Esophagus squamous epithelium (tissue), 5 donors: ENCODE results near the gene CD53. TPM values are rescaled to one million over a fixed set of nuclear protein-coding genes. Genes with fewer than 3 reads are reported as not detected.

Experiments used
- DNase-seq: peaks from one replicate; lab custom pipeline; 2025; lab: John Stamatoyannopoulos, UW
- H3K27ac ChIP-seq, 4 donors: fragments of 200-600 bp; sonication (generic); one replicate each; pipeline ENCODE4 v1.5.1; 2016 to 2019; ENCODE audit warnings: mild to moderate bottlenecking in 1 of 4
- H3K27me3 ChIP-seq, 4 donors: fragments of 200-600 bp; sonication (generic); 1 replicate in 3 of 4; 2 replicates in 1 of 4; pipeline versions ENCODE4 v1.5.1 to v1.6.0; 2017 to 2021; ENCODE audit warnings: antibody characterized with exemption in 1 of 4
- H3K36me3 ChIP-seq, 3 donors: fragments of 200-600 bp; sonication (generic); one replicate each; pipeline ENCODE4 v1.5.1; 2016 to 2019
- H3K4me1 ChIP-seq, 3 donors: fragments of 200-600 bp; sonication (generic); one replicate each; pipeline ENCODE4 v1.5.1; 2017 to 2019
- H3K4me3 ChIP-seq, 4 donors: fragments of 200-600 bp; sonication (generic); 1 replicate in 3 of 4; 2 replicates in 1 of 4; pipeline ENCODE4 v1.5.1; 2016 to 2019; ENCODE audit warnings: mild to moderate bottlenecking in 2 of 4, moderate library complexity in 1 of 4
- H3K9me3 ChIP-seq, 3 donors: fragments of 200-600 bp; sonication (generic); one replicate each; pipeline ENCODE4 v1.5.1; 2016 to 2019
- POLR2A ChIP-seq, 4 donors: fragments of 450-650 bp; IDR thresholded peaks; one replicate each; pipeline ENCODE4 v1.6.1; 2017; ENCODE audit warnings: antibody characterized with exemption in 4 of 4, mild to moderate bottlenecking in 4 of 4, moderate library complexity in 3 of 4
- WGBS, 2 donors: methylation state at CpG; one replicate each; pipeline ENCODE4 v1.1.5; 2018; 5-methylcytosine and 5-hydroxymethylcytosine counted together
- intact Hi-C: fragments of 100-400 bp; cut with DNase I; formaldehyde crosslinking; loops from one replicate; pipeline ENCODE4 v1.15.0; 2022
- total RNA-seq, 4 donors: library from RNA; depleted of rRNA; stranded (reverse); fragments of >200 nt; gene quantifications; one replicate each; pipeline ENCODE4 v1.1.0, GENCODE V29; 2016
- TF ChIP-seq, protein P1 (sequence below), 6 experiments: fragments of 450-650 bp in 4 of 6; fragments of 200-600 bp in 2 of 6; sonication (generic) in 2 of 6; IDR thresholded peaks; one replicate each; pipeline ENCODE4 v1.5.1; 2016 to 2019; ENCODE audit warnings: antibody characterized with exemption in 6 of 6, mild to moderate bottlenecking in 4 of 6, moderate library complexity in 4 of 6
- donor health status: DM: yes; HTN: yes; CAD: no.

CD53 gene
- total RNA-seq, 4 donors from 2014 or later, result 6.6 to 31.1 (median 17.7) TPM

DNA sequence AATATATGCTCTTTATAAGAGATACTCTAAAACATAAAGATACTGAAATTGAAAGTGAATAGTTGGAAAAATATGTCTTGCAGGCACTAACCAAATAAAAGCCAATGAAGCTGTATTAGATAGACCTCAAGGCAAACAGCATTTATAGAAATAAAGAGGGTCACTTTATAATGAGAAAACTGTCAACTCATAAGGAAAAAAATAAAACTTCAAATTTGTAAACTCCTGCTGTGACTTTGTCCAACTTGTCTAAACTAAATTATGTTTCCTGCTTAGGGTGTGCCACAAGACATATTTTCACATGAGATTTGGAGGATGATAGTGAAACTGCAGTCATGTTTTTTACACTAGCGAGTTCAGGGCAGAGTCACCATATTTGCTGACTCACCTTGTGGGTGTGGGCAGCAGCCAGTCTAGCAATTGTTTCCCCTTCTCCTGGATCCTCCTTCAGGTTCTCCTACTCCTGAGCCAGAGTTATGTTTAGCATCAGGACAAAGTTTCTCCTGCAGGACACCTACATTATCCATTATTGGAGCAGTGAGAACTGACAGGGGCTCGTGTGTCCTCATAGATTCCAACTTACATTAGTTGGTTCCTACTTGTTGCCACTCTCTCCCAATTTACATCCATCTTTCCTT is 43.8 kb downstream of the CD53 start:
- Histone ChIP-seq H3K9me3 (peaks cover 0 to 5% (median 4%) of the 10 kb centered on the region in 3 donors), H3K36me3 (no peaks in the 10 kb centered on the region), H3K27me3 (no peaks in the 10 kb centered on the region), H3K4me1 (no peaks in the 10 kb centered on the region), H3K4me3 (peak overlapping the region in 1 of 4 donors; percentile 23), H3K27ac (no peak overlapping the region)
- DNase-seq, result no peak
- 15 to 20% methylated on average over 2 of the region's 2 CpGs for WGBS, 2 donors
- TF ChIP-seq POLR2A (IDR thresholded peaks at IDR 0.05), result no peak
- TF ChIP-seq, protein P1, sequence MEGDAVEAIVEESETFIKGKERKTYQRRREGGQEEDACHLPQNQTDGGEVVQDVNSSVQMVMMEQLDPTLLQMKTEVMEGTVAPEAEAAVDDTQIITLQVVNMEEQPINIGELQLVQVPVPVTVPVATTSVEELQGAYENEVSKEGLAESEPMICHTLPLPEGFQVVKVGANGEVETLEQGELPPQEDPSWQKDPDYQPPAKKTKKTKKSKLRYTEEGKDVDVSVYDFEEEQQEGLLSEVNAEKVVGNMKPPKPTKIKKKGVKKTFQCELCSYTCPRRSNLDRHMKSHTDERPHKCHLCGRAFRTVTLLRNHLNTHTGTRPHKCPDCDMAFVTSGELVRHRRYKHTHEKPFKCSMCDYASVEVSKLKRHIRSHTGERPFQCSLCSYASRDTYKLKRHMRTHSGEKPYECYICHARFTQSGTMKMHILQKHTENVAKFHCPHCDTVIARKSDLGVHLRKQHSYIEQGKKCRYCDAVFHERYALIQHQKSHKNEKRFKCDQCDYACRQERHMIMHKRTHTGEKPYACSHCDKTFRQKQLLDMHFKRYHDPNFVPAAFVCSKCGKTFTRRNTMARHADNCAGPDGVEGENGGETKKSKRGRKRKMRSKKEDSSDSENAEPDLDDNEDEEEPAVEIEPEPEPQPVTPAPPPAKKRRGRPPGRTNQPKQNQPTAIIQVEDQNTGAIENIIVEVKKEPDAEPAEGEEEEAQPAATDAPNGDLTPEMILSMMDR (IDR thresholded peaks at IDR 0.05), result no peak
- intact Hi-C loops, result no loop called here

DNA sequence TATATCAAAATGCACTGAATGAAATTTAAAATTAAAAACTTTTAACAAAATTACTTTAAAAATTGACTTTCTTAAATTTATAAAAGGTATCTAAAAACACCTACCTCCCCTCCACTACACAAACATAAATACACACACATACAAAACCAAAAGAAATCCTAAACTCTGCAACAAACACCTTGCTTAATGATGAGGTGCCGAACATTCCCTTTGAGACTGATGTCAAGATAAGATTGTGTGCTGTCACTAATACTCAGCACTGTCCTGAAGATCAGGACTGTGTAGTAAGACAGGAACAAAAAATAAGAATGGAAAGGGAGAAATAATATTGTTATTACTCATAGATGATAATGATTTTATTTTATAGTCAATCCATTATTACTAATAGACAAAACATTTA is 45.1 kb downstream of the CD53 start:
- Histone ChIP-seq H3K4me3 (no peak overlapping the region), H3K27me3 (no peaks in the 10 kb centered on the region), H3K27ac (no peak overlapping the region), H3K9me3 (no peaks in the 10 kb centered on the region), H3K36me3 (no peaks in the 10 kb centered on the region), H3K4me1 (no peaks in the 10 kb centered on the region)
- intact Hi-C loops, result no loop called here
- DNase-seq, result no peak
- WGBS, 2 donors, result 95% methylated on average over 1 of the region's 1 CpG
- TF ChIP-seq, protein P1 (IDR thresholded peaks at IDR 0.05), result no peak
- no peak for TF ChIP-seq POLR2A (IDR thresholded peaks at IDR 0.05)

DNA sequence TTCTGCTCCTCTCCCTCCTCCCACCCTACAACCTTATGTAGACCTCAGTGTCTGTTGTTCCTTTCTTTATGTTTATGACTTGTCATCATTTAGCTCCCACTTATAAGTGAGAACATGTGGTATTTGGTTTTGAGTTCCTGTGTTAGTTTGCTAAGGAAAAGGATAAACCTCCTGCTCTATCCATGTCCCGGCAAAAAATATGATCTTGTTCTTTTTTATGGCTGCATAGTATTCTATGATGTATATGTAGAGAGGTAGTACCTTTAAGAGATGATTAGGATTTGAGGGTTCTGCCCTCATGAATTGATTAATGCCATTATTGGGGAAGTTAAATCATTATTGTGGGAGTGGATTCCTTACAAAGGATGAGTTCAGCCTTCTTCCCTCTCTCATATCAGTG is 49.0 kb downstream of the CD53 start:
- no peaks in the 10 kb centered on the region for H3K36me3 ChIP-seq
- H3K27ac ChIP-seq, result no peak overlapping the region
- DNase-seq, result no peak
- no peak overlapping the region for H3K4me3 ChIP-seq
- WGBS, 2 donors, result 87 to 94% methylated on average over 1 of the region's 1 CpG
- TF ChIP-seq POLR2A (IDR thresholded peaks at IDR 0.05), result no peak
- TF ChIP-seq, protein P1 (IDR thresholded peaks at IDR 0.05), result no peak
- H3K4me1 ChIP-seq, result no peaks in the 10 kb centered on the region
- intact Hi-C loops, result no loop called here
- no peaks in the 10 kb centered on the region for H3K27me3 ChIP-seq
- H3K9me3 ChIP-seq, result no peaks in the 10 kb centered on the region

DNA sequence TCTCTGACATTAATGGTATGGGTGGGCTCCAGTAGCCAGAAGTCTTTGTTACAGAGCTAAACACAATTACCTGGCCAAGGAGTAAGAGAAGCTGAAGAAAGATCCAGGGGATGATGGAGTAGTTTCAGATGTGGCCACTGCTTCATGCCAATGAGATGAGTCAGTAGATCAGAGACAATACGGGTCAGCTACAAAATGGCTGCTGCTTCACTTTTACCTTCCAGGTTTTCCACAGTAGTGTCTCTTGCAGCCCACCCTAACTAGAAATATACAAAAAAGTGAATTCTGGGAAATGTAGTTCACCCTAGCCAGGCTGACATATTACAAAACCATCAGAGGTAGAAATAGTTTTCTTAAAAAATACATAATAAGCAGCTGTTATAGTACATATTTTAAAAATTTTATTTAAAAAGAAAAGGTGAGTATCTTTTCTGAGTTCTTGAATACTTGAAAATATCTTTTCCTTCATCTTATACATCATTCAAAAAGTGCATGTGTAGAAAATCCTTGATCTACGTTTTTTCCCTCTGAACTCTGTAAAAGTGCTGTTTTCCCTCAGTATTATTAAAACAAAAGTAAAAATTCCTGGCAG is 54.6 kb downstream of the CD53 start:
- 53 to 60% methylated on average over 2 of the region's 2 CpGs for WGBS, 2 donors
- no peaks in the 10 kb centered on the region for H3K9me3 ChIP-seq
- no peak for DNase-seq
- H3K36me3 ChIP-seq, result no peaks in the 10 kb centered on the region
- H3K4me3 ChIP-seq, result no peak overlapping the region
- H3K27ac ChIP-seq, result no peak overlapping the region
- H3K27me3 ChIP-seq, result no peaks in the 10 kb centered on the region
- intact Hi-C loops, result no loop called here
- H3K4me1 ChIP-seq, result no peaks in the 10 kb centered on the region
- TF ChIP-seq, protein P1 (IDR thresholded peaks at IDR 0.05), result no peak
- TF ChIP-seq POLR2A (IDR thresholded peaks at IDR 0.05), result no peak

DNA sequence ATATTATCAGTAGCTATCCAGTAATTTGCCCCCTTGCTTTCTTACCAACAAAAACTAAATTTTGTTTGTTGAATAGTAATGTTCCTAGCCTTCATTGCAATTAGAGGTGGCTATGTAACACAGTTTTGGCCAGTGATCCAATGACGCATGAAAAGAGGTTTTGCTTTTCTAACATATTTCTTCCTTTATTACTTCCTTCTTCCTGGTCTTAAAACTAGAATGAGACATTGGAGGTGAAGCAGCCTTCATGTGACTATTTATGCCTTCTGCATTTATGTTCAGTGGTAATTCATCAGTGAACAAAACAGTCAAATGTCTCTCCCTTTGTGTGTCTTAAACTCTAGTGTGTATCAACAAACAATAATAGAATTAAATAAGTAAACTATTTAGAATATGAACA is 55.2 kb downstream of the CD53 start:
- Histone ChIP-seq H3K36me3 (no peaks in the 10 kb centered on the region), H3K4me3 (no peak overlapping the region), H3K4me1 (no peaks in the 10 kb centered on the region), H3K9me3 (no peaks in the 10 kb centered on the region), H3K27ac (no peak overlapping the region), H3K27me3 (no peaks in the 10 kb centered on the region)
- 60 to 64% methylated on average over 1 of the region's 1 CpG for WGBS, 2 donors
- intact Hi-C loops, result no loop called here
- DNase-seq, result no peak
- TF ChIP-seq POLR2A (IDR thresholded peaks at IDR 0.05), result no peak
- TF ChIP-seq, protein P1 (IDR thresholded peaks at IDR 0.05), result no peak
